BJ (cell line): ENCODE measurements around the gene GRIK2. TPM values are rescaled to one million over a fixed set of nuclear protein-coding genes. Genes with fewer than 3 reads are reported as not detected.

ENCODE experiments used
- CTCF ChIA-PET: fragments of 350-600 bp; formaldehyde crosslinking; extraction: SDS; loops from one replicate; lab custom pipeline; 2021; ENCODE audit warnings: antibody characterized with exemption, inconsistent platforms; lab: Yijun Ruan, JAX
- POLR2A ChIA-PET: fragments of 300-600 bp; sonication (Branson Sonifier 250); formaldehyde crosslinking; extraction: SDS; loops from one replicate; lab custom pipeline; 2021; ENCODE audit warnings: antibody characterized with exemption; lab: Charles Lee
- DNase-seq: peaks from one replicate; pipeline ENCODE4 v3.0.0-alpha.2; 2011; ENCODE audit warnings: low read depth
- H3K27me3 ChIP-seq: 2 replicates; pipeline ENCODE4 v1.6.0; 2011; ENCODE audit warnings: low read length; ENCODE audit not compliant: control insufficient read depth, insufficient read depth
- H3K36me3 ChIP-seq: 2 replicates; pipeline ENCODE4 v1.5.1; 2011; ENCODE audit warnings: low read length; ENCODE audit not compliant: control insufficient read depth, insufficient read depth
- H3K4me3 ChIP-seq: 2 replicates; pipeline ENCODE4 v1.5.1; 2011; ENCODE audit warnings: low read depth, mild to moderate bottlenecking, control low read depth, low read length
- CTCF ChIP-seq: IDR thresholded peaks from 2 replicates; pipeline ENCODE4 v1.5.1; 2011; ENCODE audit warnings: low read depth, mild to moderate bottlenecking, control low read depth, inconsistent platforms, low read length, moderate library complexity; ENCODE audit not compliant: insufficient read depth
- polyA plus RNA-seq: library from polyadenylated mRNA; depleted of rRNA; stranded (reverse); fragments of >200 nt; gene quantifications from 2 replicates; pipeline ENCODE4 v1.2.3, GENCODE V29; 2011

GRIK2 gene
- polyA plus RNA-seq, 1 experiment, result 23.0 TPM

- ChIA-PET POLR2A (no interaction called here), CTCF (no interaction called here)
Measured at GRCh38 chr6:101879782-101880181, 486.3 kb downstream of the GRIK2 start.

GRCh38 chr6:101883505-101883904, 490.0 kb downstream of the GRIK2 start:
- DNase-seq, result no peak
- ChIA-PET CTCF (interaction anchor here (0.6 kb wide), 1 partner anchor 138 kb away, joined by 3 read pairs; no protein-coding TSS in a partner anchor), POLR2A (no interaction called here)
- no peaks in the 10 kb centered on the region for H3K36me3 ChIP-seq
- no peaks in the 10 kb centered on the region for H3K27me3 ChIP-seq
- no peak for TF ChIP-seq CTCF
- H3K4me3 ChIP-seq, result no peak overlapping the region

More at GRCh38 chr6:101879782-101880181, 486.3 kb downstream of the GRIK2 start:
- Histone ChIP-seq H3K36me3 (no peaks in the 10 kb centered on the region), H3K4me3 (no peak overlapping the region), H3K27me3 (no peaks in the 10 kb centered on the region)
- DNase-seq, result no peak
- TF ChIP-seq CTCF, result no peak

- Histone ChIP-seq H3K4me3 (no peak overlapping the region), H3K27me3 (no peaks in the 10 kb centered on the region), H3K36me3 (no peaks in the 10 kb centered on the region)
- TF ChIP-seq CTCF, result no peak
- no peak for DNase-seq
- CTCF ChIA-PET, result no interaction called here
- POLR2A ChIA-PET, result no interaction called here
Measured at GRCh38 chr6:101887532-101887931, 494.0 kb downstream of the GRIK2 start.

DNA sequence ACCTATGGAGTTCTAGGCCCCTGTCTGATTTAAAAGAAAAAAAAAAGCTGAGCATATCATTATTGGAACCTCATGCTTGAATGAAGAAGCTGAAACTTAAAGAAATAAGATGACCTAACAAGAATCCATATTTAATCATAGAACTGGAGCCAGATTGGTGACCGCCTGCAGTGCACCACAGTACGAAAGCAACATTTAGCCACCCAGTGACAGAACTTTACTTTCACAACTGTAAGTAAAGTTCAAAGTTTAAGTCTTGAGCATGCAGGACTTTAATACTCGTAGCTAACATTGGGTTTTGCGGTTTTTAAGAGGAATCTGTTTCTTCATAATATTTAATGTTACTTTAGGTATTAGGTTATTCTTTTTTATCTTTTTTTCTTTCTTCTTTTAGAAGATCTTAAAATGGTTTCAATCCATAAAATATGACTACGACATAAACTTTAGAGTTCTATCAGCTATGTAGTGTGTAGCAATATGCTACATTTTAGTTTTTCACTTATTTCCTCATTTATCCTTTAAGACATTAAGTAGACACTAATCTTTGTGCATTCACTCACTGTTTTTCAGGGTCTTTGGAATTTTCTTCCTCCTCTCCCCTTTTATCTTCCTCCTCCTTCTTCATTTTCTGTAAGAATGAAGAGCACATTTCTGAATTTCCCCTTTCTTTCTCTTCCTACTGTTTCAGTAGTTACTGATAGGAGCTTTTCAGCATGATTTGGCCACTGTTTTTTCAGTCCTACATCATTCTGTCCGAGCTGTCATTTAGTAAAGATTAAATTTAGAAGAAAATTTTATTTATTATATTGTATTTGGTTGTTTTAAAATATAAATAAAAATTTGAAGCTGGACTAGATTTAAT, 514.1 kb downstream of the GRIK2 start:
- no peaks in the 10 kb centered on the region for H3K36me3 ChIP-seq
- no peak for TF ChIP-seq CTCF
- ChIA-PET CTCF (interaction anchor here (1.0 kb wide), 1 partner anchor 10 kb away, joined by 3 read pairs; no protein-coding TSS in a partner anchor), POLR2A (no interaction called here)
- no peak for DNase-seq
- H3K4me3 ChIP-seq, result no peak overlapping the region
- H3K27me3 ChIP-seq, result no peaks in the 10 kb centered on the region

DNA sequence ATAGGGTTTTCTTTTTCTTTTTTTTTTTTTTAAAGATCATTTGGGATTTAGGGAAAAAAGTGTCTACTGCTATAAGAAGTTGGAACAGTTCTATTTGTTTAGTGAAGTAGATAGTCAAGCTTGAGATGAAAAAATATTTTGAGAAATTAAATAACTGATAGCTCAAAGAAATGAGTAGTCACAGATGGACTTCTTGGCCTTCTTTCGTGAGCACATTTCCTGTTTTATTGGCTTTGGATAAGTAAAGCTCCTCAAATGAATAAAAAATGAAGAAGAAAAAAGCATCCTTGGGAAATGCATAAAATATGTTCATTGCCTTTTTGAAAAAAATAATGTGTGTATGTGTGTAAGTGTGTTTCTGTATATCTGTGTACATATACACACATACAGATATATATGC, 515.9 kb downstream of the GRIK2 start:
- ChIA-PET POLR2A (no interaction called here), CTCF (no interaction called here)
- H3K4me3 ChIP-seq, result no peak overlapping the region
- no peaks in the 10 kb centered on the region for H3K27me3 ChIP-seq
- TF ChIP-seq CTCF, result no peak
- no peaks in the 10 kb centered on the region for H3K36me3 ChIP-seq
- DNase-seq, result no peak
